GM11168 (cell line): ENCODE results near the gene CRYGS.
"Not testable (repeated sequence)": the region's sequence is repeated elsewhere in the genome, so short reads cannot be mapped to it uniquely, and the experiment has no call there.

ENCODE experiments used
- in situ Hi-C: fragments of 300-500 bp; cut with MboI; formaldehyde crosslinking; loops from one replicate; pipeline ENCODE4 v1.12.0; 2022; ENCODE audit warnings: low sequenced_read_pairs; ENCODE audit not compliant: unreplicated experiment

CRYGS gene

DNA sequence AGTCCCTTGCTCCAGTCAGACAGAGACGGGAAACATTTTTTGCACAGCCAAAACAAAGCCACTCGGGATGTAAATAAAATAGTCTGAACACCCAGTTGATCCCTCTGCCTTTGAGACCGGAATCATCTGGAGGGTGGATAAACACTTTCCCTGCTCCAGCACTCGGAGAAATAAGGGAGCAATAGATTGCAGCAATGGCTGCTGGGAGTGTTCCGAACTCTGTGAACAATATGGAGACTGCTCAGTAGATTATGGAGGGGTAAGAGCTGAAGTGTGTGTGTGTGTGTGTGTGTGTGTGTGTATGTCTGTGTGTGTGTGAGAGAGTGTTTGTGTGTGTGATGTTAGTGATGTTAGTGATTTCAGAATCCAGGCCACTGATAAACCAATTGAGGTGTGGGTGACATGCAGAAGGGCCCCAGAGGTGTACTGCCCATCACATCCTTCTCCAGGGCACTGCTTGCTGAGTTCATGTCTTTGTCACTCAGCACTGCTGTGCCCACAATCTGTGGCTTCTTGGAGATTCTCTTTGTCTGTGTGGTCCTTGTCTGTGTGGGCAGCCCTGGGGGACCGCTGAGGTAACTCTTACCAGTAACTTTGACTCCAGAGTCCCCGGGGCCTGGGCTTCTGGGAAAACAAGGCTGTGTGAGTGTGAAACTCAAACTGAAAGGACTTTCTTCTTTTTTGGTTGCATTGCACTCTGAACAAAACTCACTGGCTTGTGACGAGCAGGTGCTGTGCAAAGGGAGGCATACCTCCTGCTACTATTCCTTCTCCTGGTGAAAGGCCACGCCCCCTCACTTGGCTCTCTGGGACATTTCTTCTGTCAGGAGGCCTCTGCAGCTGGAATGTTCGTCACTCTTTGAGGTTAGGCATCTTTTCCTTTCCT, 23.0 kb downstream of the CRYGS start:
- in situ Hi-C loops: no loop called here

DNA sequence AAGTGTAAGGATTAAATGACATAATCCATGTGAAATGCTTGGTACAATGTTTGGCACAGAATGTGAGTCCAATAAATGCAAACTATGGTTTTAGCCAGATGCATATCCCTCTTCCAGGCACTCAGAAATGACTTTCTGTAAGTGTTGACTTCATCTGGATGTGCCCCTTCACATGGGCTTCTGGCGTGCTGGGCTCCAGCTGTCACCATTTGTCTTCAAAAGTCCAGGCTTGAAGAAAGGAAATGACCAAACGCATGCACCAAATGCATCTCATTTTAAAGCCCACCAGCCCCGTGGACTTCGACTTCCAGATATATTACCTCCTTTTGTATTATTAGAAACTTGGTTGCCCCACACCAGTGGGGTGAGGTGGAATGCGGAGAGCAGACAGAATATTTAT, 23.7 kb downstream of the CRYGS start:
- in situ Hi-C loops: no loop called here

DNA sequence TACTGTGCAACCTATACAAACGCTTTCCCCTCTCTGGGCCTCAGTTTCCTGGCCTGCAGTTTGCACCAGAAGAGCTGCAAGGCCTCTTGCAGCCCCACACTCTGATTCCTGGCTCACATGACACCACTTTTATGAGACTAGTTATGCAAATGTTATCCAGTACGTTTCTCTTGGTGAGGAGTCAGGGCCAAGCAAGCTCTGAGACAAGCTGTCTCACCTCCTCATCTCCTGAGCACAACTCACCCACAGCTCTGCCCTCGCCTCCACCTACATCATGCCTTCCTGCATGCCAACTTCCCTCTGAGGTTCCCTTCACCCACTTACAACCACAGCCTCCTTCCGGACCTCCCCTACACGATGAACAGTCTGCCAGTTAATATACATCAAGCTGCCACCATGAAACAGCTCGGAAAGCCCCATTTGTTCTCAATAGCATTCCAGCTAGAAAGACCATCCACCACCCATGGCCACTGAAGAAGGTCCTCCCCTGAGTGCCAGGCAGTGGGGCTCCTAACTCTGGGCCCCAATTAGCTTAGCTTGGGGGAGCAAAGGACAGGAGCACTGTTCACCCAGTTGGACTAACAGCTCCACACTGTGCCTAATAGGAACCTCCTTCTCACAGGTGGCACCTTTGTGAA, 25.0 kb downstream of the CRYGS start:
- in situ Hi-C loops: no loop called here

- in situ Hi-C loops: no loop called here
Observed at GRCh38 chr3:186517218-186517617, 27.0 kb downstream of the CRYGS start.

DNA sequence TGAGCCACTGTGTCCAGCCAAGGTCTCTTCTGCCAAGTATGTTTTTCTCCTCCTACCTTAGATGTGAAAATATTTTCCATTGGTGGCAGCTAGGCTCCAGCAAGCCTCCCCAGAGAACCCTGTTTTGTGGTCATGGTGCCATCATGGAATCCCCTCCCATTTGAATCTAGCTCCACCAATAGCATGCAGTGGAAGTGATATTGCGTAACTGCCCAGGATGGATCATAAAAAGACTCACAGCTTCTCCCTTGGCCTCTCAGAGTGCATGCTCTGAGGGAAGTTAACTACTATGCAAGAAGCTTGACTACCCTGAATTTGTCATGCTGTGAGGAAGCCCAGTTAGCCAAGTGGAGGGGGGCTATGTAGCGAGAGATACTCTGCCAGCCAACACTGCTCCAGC, 27.5 kb downstream of the CRYGS start:
- in situ Hi-C loops: no loop called here

GRCh38 chr3:186515125-186515524, 29.1 kb downstream of the CRYGS start:
- in situ Hi-C loops: no loop called here

DNA sequence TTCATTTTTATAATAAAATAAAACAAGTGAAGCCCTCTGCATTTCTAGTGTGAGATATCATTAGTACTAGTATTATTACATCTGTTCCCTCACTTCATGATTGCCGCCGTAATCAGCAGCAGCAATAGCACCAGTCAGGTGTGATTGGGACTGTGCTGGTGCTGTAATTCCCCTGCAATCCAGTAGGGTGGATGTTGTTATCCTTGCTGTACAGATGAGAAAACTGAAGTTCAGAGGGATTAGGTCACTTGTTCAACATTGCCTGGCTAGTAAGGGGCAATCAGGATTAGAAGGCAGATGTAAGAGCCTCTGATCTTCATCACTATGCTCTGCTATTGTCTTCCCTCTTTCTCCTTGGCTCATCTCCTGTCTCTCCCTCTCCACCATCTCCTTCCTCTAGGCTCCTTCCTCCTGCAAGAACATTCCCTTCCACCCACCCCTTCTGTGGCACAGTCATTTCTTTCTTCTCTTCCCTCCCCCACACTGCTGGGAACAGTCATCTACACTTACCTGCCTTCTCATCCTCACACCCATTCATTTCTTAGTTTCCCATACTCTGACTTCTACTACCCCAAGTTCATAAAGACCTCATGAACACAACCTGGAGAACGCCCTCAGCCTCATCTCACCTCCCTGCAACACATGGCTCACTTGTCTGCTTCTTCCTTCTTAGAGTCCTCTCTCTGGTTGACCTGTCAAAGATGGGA, 29.7 kb downstream of the CRYGS start:
- in situ Hi-C loops: no loop called here

DNA sequence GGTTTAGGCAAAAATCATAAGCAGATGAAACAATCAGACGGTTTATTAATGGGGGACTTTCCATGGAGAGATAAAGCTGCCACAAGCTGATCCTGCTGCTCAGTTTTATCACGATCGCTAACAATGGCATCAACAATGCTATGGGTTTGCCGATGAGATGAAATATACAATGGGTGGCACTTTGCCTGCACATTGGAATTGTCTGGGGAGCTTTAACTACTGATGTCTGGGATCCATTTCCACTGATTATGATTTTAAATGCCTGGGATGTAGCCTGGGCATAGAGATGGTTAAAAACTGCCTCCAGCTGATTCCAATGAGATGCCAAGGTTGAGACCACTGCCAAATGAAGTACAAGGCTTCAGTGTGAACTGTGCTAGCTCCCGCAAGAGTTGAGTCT, 30.8 kb downstream of the CRYGS start:
- in situ Hi-C loops: no loop called here

DNA sequence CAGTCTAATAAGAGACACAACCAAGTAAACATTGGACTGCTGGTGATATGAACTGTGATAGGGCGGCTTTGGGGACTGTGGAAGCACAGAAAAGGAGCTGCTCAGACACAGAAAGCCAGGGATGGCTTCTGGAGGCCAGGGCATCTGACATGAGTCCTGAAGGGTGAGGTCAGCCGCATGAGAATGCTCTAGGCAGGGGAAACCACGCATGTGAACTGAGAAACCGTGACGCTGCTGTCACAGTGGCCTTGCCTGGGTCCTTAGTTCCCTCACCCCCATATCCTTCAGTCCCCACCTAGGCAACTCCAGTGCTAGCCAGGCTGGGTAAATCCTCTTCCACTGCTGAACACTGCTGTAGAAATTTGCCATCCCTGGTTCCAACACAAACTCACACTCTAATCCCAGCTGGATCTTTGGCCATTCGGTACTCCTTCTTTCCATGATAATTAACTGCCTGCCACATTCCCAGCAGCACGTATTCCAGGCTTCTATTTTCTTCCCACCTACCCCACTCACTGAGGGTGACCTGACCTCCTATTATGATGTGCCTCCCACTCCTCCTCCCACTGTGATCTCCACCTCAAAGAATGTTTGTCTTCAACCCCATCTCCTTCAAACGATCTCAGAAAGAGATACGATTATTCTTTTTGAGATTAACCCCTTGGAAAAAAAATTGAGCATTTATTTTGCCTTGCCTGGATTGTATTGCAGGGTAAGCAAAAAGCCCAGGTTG, 31.4 kb downstream of the CRYGS start:
- in situ Hi-C loops: no loop called here

GRCh38 chr3:186511702-186512101, 32.5 kb downstream of the CRYGS start:
- in situ Hi-C loops: no loop called here

GRCh38 chr3:186511245-186511644, 32.9 kb downstream of the CRYGS start:
- in situ Hi-C loops: no loop called here

- in situ Hi-C loops: no loop called here
Observed at GRCh38 chr3:186510374-186511079, 33.7 kb downstream of the CRYGS start.

DNA sequence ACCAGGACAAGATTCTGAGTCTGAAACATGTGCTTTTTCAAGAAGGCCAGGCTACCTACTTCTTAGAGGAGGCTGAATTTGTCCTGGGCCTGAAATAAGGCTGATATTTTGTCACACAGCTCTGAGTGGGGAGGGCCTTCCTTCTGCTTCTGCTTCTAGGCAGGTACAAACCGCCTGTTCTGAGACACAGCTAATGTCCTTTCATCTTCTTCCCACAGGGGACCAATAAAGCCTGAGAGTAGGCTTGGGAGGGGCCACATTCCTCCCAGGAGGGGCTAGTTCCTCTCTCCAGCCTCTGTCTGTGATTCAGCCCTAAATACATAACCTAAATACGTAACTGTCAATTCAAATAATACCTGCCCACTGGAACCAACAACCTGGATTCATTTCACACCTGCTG, 34.8 kb downstream of the CRYGS start:
- in situ Hi-C loops: no loop called here

DNA sequence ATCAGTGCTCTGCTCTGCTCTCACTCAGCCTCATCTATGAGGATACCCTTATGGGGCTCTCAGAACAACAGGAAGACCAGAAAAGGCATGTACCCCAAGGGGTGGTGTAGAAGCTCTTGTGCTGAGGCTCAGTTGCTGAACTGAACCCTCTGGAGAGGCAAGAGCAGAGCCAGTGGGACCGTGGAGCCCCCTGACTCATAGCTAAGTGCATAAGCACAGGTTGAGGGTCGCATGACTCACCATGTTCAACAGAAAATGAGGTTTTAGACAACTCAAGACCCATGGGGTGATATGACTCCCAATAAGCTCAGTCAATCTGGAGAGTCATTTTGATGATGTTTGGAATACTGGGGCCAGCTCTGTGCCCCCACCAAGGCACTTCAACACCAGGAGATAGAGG, 37.3 kb downstream of the CRYGS start:
- in situ Hi-C loops: no loop called here

DNA sequence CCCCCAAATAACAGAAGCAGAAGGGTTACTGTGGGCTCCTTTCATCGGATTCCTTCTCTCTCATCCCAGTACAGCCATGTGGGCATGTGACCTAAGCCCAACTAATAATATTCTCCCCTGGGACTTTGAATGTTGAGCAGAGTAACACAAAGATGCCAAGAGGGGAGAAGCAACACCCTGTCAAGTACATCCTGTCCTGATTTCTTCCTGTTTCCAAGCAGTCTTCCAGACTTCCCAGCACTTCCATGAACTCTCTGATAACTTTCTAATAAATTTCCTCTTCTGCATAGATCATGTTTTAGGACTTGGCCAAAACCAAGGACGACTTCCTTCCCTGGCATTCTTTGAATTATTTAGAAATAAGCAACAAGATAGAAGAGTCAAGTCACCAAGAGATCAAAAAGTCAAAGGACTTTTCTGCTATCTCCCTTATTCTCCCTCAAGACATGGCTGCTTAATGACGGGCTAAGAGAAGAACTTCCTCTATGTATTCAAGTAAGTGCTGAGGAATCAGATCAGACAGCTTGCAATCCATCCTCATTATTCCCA, 37.9 kb downstream of the CRYGS start:
- in situ Hi-C loops: no loop called here

- in situ Hi-C loops: no loop called here
Observed at GRCh38 chr3:186502966-186503712, 41.0 kb downstream of the CRYGS start.

DNA sequence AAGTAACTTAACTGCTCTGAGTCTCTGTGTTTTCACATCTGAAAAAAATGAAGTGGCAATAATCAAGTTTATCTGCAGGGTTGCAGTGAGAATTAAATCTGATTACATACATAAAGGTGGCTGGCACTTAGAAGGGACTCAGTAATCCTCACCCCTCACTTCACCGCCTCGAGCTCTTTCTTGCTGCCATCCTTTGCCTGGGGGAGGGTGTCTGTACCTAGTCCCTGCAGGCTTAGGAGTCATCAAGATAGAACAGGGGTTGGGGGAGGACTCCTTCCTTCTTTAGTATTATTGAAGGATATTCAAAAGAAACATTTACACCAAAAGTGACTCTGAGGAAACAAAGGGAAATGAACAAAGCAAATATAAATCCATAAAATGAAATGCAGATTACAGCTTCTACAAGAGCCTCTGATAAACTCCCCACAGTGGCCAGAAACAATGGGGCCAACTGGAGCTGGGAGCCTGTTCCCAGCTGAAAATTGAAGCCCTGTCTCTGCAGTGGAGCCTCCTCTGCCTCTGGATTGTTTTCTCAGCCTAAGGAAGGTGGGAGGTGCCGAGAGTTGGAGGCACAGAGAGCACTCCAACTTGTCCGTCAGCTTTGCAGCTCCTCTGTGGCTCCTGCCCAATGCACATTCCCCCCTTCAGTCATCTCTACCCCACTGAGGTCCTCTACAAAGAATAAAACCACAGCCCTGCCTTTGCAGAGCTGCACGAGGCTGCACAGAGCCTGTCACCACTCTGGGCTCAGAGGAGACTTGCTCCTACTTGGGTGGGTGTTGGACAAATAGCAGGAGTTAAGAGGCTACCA, 41.8 kb downstream of the CRYGS start:
- in situ Hi-C loops: no loop called here

GRCh38 chr3:186499949-186500348, 44.2 kb downstream of the CRYGS start:
- in situ Hi-C loops: not testable (repeated sequence)
